GM12872 (cell line): ENCODE results near the gene MARCO.

Experiments
- CTCF ChIP-seq: IDR thresholded peaks from 3 replicates; pipeline ENCODE4 v1.5.1; 2011; ENCODE audit warnings: low read depth, mild to moderate bottlenecking, low read length, moderate library complexity; ENCODE audit not compliant: insufficient read depth

The MARCO gene

DNA sequence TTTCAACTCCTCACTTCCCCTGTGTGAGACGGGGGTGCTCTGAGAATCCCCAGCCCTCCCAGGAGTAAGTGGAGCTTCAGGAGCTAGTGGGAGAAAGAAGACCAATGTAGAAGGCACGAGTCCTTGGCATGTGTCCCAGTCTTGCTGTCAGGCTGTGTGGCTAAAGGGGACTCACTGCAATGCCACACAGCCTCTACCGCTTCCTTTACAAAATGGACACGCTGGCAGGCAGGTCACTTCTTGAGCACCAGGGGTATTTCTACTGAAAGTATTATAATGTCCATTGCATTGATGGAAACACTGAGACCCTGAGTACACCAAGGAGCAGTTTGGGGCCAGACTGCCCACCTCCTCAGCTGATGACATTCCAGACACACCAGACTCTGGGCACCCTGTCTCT is 35.8 kb upstream of the MARCO start:
- TF ChIP-seq CTCF, result no peak

DNA sequence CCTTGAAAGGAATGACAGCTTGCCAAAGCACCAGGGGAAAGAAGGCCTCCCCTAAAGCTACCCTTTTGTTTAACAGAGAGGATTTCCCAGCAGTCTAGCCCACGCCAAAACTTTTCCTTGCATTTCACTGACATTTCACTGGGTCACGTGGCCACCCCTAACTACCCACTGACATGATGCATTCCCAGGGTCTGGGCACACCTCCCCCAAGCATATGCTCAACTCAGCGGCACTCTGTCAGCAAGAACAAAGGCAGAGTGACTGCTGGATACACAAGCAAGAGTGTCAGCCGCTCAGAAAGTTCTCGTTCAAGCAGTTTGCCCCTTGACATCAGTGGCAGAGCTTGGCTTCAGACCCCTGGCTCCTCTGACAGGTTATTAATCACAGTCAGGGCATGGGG is 34.2 kb upstream of the MARCO start:
- TF ChIP-seq CTCF, result no peak

- TF ChIP-seq CTCF, result no peak
These were observed 32.8 kb upstream of the MARCO start for GRCh38 chr2:118909191-118909590.

- TF ChIP-seq CTCF, result no peak
These were observed 30.7 kb upstream of the MARCO start for GRCh38 chr2:118911166-118911856.

DNA sequence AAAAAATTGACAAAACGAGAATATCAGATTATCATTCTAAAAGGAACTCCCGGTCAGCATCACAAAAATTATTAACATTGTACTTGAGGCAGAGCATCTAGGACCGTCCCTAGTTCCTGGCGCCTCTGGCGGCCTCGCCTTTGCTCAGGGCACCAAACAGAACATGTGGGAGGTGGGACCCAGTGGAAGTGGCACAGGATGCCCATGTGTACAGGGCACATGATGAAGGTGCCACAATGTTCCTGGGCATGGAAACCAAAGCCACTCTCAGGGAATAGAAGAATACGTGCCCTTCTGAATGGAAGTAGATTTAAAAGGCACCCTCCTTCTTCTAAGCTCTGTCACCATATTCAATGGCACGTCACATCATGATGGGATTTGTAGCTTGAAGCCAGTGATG is 30.1 kb upstream of the MARCO start:
- no peak for TF ChIP-seq CTCF

GRCh38 chr2:118913131-118913802 is 28.7 kb upstream of the MARCO start:
- TF ChIP-seq CTCF, result no peak

DNA sequence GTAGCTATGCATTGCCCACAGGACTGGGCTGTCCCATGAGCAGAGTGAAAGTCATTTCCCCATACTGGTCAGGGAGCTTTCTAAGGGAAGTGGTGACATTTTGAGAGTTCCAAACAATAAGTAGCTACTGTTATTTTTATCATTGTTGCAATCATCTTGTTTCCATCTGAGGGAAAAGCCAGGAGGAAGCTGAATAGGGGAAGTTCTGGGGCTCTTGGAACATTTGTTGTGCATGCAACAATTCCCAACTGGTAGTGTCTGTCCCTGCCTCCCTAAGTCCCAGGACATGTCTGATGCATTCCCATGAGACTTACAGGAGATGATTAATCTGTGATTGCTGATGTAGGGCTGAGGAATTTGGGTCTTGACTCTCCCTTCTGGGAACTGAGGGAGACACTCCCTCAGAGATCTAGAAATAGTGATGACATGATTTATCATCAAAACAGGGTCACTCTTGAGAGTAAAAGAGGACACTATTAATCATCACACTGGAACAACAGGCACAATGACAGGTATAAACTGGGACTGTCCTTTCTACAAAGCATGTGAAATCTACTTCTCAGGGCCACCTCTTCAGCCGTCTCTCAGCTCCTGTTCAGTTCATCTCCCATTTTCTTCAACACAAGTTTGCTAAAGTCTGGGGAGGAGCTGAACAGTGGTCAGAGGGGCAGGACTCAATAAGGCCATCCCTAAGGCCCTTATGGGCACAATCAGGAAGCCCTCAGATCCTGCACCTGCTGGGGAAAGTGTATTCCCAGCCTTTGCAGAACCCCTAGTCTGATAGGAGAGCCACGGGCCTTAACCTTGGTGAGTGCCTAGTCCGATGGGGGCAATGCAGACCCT is 28.0 kb upstream of the MARCO start:
- TF ChIP-seq CTCF, result no peak
